D341Med (cell line): ENCODE data around the gene SGSM1.
"Not testable (repeated sequence)": the region's sequence is repeated elsewhere in the genome, so short reads cannot be mapped to it uniquely, and the experiment has no call there.

Experiments used
- DNase-seq: peaks from one replicate; pipeline ENCODE4 v3.0.0; 2012; ENCODE audit warnings: low spot score

The SGSM1 gene

GRCh38 chr22:24905909-24906308, 99.9 kb downstream of the SGSM1 start:
- no peak for DNase-seq

GRCh38 chr22:24907101-24907500, 101.1 kb downstream of the SGSM1 start:
- DNase-seq = not testable (repeated sequence)

- DNase-seq = no peak
Measured at GRCh38 chr22:24920029-24920428, 114.0 kb downstream of the SGSM1 start.

GRCh38 chr22:24925586-24926427, 119.8 kb downstream of the SGSM1 start:
- no peak for DNase-seq

GRCh38 chr22:24926428-24926725, 120.4 kb downstream of the SGSM1 start:
- DNase-seq = no peak

- DNase-seq = no peak
Measured at GRCh38 chr22:24926849-24927579, 121.0 kb downstream of the SGSM1 start.

GRCh38 chr22:24928322-24928721, 122.3 kb downstream of the SGSM1 start:
- no peak for DNase-seq

- no peak for DNase-seq
Measured at GRCh38 chr22:24930678-24931077, 124.7 kb downstream of the SGSM1 start.

- DNase-seq = no peak
Measured at GRCh38 chr22:24935771-24936483, 129.9 kb downstream of the SGSM1 start.

GRCh38 chr22:24937114-24937513, 131.1 kb downstream of the SGSM1 start:
- no peak for DNase-seq

GRCh38 chr22:24938741-24939341, 132.8 kb downstream of the SGSM1 start:
- DNase-seq = peak; percentile 69

GRCh38 chr22:24942301-24942700, 136.3 kb downstream of the SGSM1 start:
- DNase-seq = no peak

GRCh38 chr22:24944217-24944937, 138.4 kb downstream of the SGSM1 start:
- no peak for DNase-seq

GRCh38 chr22:24945430-24945829, 139.4 kb downstream of the SGSM1 start:
- no peak for DNase-seq

- DNase-seq = no peak
Measured at GRCh38 chr22:24947383-24947782, 141.4 kb downstream of the SGSM1 start.

- DNase-seq = no peak
Measured at GRCh38 chr22:24947881-24948280, 141.9 kb downstream of the SGSM1 start.

GRCh38 chr22:24948356-24949202, 142.6 kb downstream of the SGSM1 start:
- DNase-seq = no peak

- DNase-seq = no peak
Measured at GRCh38 chr22:24950272-24950902, 144.4 kb downstream of the SGSM1 start.

GRCh38 chr22:24951942-24952836, 146.2 kb downstream of the SGSM1 start, which contains the start of gene KIAA1671:
Gene KIAA1671 (plus strand): TSS chr22:24952716. CDS start chr22:25028000, 75,284 bp downstream.
- peak; percentile 99 for DNase-seq
